Heart right ventricle (tissue), 16 donors: ENCODE measurements around the gene MYOM3. TPM values are rescaled to one million over a fixed set of nuclear protein-coding genes. Genes with fewer than 3 reads are reported as not detected.

ENCODE experiments used
- ATAC-seq, 8 donors: fragments of 200-7000 bp; cut with Tn5 transposase; one replicate each; pipeline ENCODE4 v1.9.1; 2020; ENCODE audit warnings: mild to moderate bottlenecking in 8 of 8, moderate library complexity in 8 of 8, moderate number of reproducible peaks in 1 of 8
- DNase-seq, 2 donors: peaks; one replicate each; pipeline ENCODE4 v3.0.0-alpha.2; 2020
- H3K27ac ChIP-seq, 10 donors: fragments of 200-600 bp; sonication (generic) in 2 of 10; one replicate each; pipeline versions ENCODE4 v1.5.0 to v1.8.0; 2020 to 2022; ENCODE audit warnings: mild to moderate bottlenecking in 3 of 10
- H3K27me3 ChIP-seq, 7 donors: fragments of 200-600 bp; one replicate each; pipeline ENCODE4 v1.8.0; 2021 to 2022; ENCODE audit warnings: mild to moderate bottlenecking in 2 of 7
- H3K36me3 ChIP-seq, 9 donors: fragments of 200-600 bp; sonication (generic) in 1 of 9; one replicate each; pipeline versions ENCODE4 v1.5.0 to v1.8.0; 2020 to 2022; ENCODE audit warnings: mild to moderate bottlenecking in 2 of 9
- H3K4me1 ChIP-seq, 9 donors: fragments of 200-600 bp; sonication (generic) in 1 of 9; one replicate each; pipeline versions ENCODE4 v1.5.0 to v1.8.0; 2020 to 2022; ENCODE audit warnings: mild to moderate bottlenecking in 4 of 9
- H3K4me3 ChIP-seq, 10 donors: fragments of 200-600 bp; sonication (generic) in 2 of 10; one replicate each; pipeline versions ENCODE4 v1.5.0 to v1.8.0; 2020 to 2022; ENCODE audit warnings: mild to moderate bottlenecking in 7 of 10, moderate library complexity in 2 of 10
- H3K9me3 ChIP-seq, 11 donors: fragments of 200-600 bp in 10 of 11; sonication (generic) in 2 of 11; one replicate each; pipeline versions ENCODE4 v1.5.0 to v1.8.0; 2013 to 2022; ENCODE audit warnings: mild to moderate bottlenecking in 2 of 11, control low read depth in 1 of 11, moderate library complexity in 1 of 11
- WGBS, 2 donors: extraction: QIAGEN DNeasy Blood & Tissue Kit; methylation state at CpG; one replicate each; pipeline ENCODE4 v1.1.7; 2013; ENCODE audit warnings: inconsistent platforms in 1 of 2; 5-methylcytosine and 5-hydroxymethylcytosine counted together
- intact Hi-C, 10 donors: fragments of 100-400 bp; cut with DNase I; formaldehyde crosslinking; loops; one replicate each; pipeline versions ENCODE4 v1.11.1 to v1.14.2; 2022
- polyA plus RNA-seq, 2 donors: library from polyadenylated mRNA; stranded (reverse); fragments of 200-250 nt; gene quantifications; one replicate each; pipeline ENCODE4 v1.2.3, GENCODE V29; 2013
- total RNA-seq, 10 donors: library from RNA; stranded (reverse); fragmentation: NEBNext Ultra II Directional in 3 of 10; extraction: Animal tissue kit (Norgen Biotek cat#: 25700) in 3 of 10; gene quantifications; one replicate each; pipeline versions ENCODE4 v1.2.1 to v1.2.4, GENCODE V29; 2021 to 2023
- TF ChIP-seq, protein P1 (sequence below), 9 donors: fragments of 200-600 bp; sonication (generic) in 2 of 9; IDR thresholded peaks; one replicate each; pipeline versions ENCODE4 v1.5.0 to v1.8.0; 2021 to 2022; ENCODE audit warnings: antibody characterized with exemption in 9 of 9, mild to moderate bottlenecking in 5 of 9, moderate library complexity in 1 of 9
- donor health status: Arrhythmogenic right ventricular cardiomyopathy.
- donor health status: ischemic (EF 13 %, LVEDD 7.1; RV severe dilation, severe dysfunction).
- donor health status: healthy with polysubstance abuse.
- donor health status: DM: no; HTN: yes; CAD: no.
- donor health status: DM: no; HTN: no; CAD: no.
- donor health status: ischemic (EF 25% LVEDD 6.9; RV normal size, moderate dysfunction).
- donor health status: ischemic (EF 25% LVEDD 5.7; RV mildly dilated, moderate dysfunction).
- donor health status: healthy.
- donor health status: DM: yes; HTN: yes; CAD: no.
- donor health status: Ischemic cardiomyopathy.
- donor health status: ischemic (EF 35%, LVEDD 5.7; RV mildly dilated, moderate dysfunction).
- donor health status: nonischemic (EF 11% LVEDD 7.7; RV severe dilation, severe dysfunction).
- donor health status: DM: yes; HTN: yes; CAD: no.
- donor health status: PGD.
- donor health status: ischemic (EF 29% LVEDD 5.4; RV normal size, mild dysfunction).
- donor health status: nonischemic (EF 23%, LVEDD 6.1; RV moderate dilation, normal function).

The MYOM3 gene
- total and polyA plus RNA-seq, 12 donors = 85.3 to 428 (median 318) TPM

GRCh38 chr1:24107462-24108138 is 4.3 kb downstream of the MYOM3 start:
- Histone ChIP-seq H3K27ac (peak overlapping the region in 8 of 10 donors; percentile 40 to 97 (median 94)), H3K4me1 (peaks cover 7 to 55% (median 29%) of the 10 kb centered on the region in 9 donors), H3K36me3 (peaks cover 0 to 38% (median 0%) of the 10 kb centered on the region in 9 donors), H3K9me3 (no peaks in the 10 kb centered on the region), H3K4me3 (no peak overlapping the region), H3K27me3 (peaks cover 0 to 10% (median 0%) of the 10 kb centered on the region in 7 donors)
- intact Hi-C loops = loop anchor here in 1 of 10 donors (5.0 kb wide), 1 partner anchor 35 kb away; no protein-coding TSS in a partner anchor
- TF ChIP-seq, protein P1, sequence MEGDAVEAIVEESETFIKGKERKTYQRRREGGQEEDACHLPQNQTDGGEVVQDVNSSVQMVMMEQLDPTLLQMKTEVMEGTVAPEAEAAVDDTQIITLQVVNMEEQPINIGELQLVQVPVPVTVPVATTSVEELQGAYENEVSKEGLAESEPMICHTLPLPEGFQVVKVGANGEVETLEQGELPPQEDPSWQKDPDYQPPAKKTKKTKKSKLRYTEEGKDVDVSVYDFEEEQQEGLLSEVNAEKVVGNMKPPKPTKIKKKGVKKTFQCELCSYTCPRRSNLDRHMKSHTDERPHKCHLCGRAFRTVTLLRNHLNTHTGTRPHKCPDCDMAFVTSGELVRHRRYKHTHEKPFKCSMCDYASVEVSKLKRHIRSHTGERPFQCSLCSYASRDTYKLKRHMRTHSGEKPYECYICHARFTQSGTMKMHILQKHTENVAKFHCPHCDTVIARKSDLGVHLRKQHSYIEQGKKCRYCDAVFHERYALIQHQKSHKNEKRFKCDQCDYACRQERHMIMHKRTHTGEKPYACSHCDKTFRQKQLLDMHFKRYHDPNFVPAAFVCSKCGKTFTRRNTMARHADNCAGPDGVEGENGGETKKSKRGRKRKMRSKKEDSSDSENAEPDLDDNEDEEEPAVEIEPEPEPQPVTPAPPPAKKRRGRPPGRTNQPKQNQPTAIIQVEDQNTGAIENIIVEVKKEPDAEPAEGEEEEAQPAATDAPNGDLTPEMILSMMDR (IDR thresholded peaks at IDR 0.05) = no peak
- ATAC-seq (no peak), DNase-seq (no peak)
- WGBS, 2 donors = 79 to 80% methylated on average over 18 of the region's 18 CpGs

GRCh38 chr1:24105368-24106160 is 6.4 kb downstream of the MYOM3 start:
- 86 to 87% methylated on average over 19 of the region's 19 CpGs for WGBS, 2 donors
- H3K4me1 ChIP-seq = peaks cover 7 to 55% (median 30%) of the 10 kb centered on the region in 9 donors
- H3K27me3 ChIP-seq = no peaks in the 10 kb centered on the region
- intact Hi-C loops = loop anchor here in 1 of 10 donors (5.0 kb wide), 1 partner anchor 33 kb away; no protein-coding TSS in a partner anchor
- TF ChIP-seq, protein P1 (IDR thresholded peaks at IDR 0.05) = no peak
- H3K4me3 ChIP-seq = no peak overlapping the region
- H3K36me3 ChIP-seq = peaks cover 0 to 38% (median 0%) of the 10 kb centered on the region in 9 donors
- no peaks in the 10 kb centered on the region for H3K9me3 ChIP-seq
- ATAC-seq (no peak), DNase-seq (no peak)
- H3K27ac ChIP-seq = peak overlapping the region in 4 of 10 donors; percentile 16 to 48 (median 37)

DNA sequence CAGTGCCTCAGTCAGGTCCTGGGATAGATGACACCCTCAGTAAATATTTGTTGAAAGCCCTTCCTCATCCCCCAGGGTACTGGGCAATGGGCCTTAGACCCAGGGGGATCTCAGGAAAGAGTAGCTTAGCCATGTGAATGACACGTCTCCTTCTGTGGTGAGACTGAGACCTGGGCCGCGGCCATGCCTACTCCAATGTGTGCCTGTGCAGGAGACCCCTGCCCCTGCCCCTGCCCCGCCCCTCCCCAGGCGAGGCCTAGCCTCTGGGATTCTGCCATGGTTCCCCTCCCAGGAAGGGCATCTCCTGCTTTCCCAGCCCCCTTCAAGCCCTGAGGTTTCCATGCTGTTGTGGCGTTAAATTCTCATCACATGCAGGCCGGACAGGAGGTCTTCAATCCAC is 7.1 kb downstream of the MYOM3 start:
- no peak for ATAC-seq

DNA sequence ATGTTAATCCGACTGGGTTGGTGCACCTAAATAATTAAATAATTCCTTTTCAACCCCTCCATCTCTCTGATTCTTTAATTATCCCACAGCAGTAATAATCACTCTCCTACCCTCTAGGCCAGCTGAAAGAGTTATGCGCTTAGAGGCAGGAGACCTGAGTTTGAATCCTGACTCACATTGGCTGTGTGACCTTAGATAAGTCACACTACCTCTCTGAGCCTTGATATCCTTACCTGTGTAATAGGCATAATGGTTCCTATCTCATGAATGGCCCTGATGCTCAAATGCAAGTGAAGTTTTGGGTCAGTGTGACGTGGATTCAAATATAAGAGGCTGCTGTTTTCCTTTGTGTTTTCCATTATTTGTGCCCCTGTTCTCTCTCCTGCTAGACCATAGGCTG is 8.1 kb downstream of the MYOM3 start:
- TF ChIP-seq, protein P1 (IDR thresholded peaks at IDR 0.05) = no peak
- intact Hi-C loops = no loop called here
- Histone ChIP-seq H3K36me3 (peaks cover 0 to 38% (median 0%) of the 10 kb centered on the region in 9 donors), H3K9me3 (no peaks in the 10 kb centered on the region), H3K4me3 (no peak overlapping the region), H3K27ac (peak overlapping the region in 5 of 10 donors; percentile 60 to 80 (median 65)), H3K4me1 (peaks cover 7 to 57% (median 27%) of the 10 kb centered on the region in 9 donors), H3K27me3 (no peaks in the 10 kb centered on the region)
- DNase-seq (no peak), ATAC-seq (no peak)
- 87% methylated on average over 3 of the region's 3 CpGs for WGBS, 2 donors

More for the DNA sequence above, 7.1 kb downstream of the MYOM3 start:
- no peak overlapping the region for H3K4me3 ChIP-seq
- 89 to 94% methylated on average over 7 of the region's 7 CpGs for WGBS, 2 donors
- peaks cover 7 to 58% (median 30%) of the 10 kb centered on the region in 9 donors for H3K4me1 ChIP-seq
- no peaks in the 10 kb centered on the region for H3K9me3 ChIP-seq
- TF ChIP-seq, protein P1 (IDR thresholded peaks at IDR 0.05) = no peak
- no peaks in the 10 kb centered on the region for H3K27me3 ChIP-seq
- peaks cover 0 to 38% (median 0%) of the 10 kb centered on the region in 9 donors for H3K36me3 ChIP-seq
- intact Hi-C loops = loop anchor here in 1 of 10 donors (5.0 kb wide), 1 partner anchor 33 kb away; no protein-coding TSS in a partner anchor
- no peak for DNase-seq
- H3K27ac ChIP-seq = peak overlapping the region in 4 of 10 donors; percentile 14 to 31 (median 22)
